Measurements from ENCODE around the gene SERPINA3. TPM values are rescaled to one million over a fixed set of nuclear protein-coding genes. Genes with fewer than 3 reads are reported as not detected.

The SERPINA3 gene
- total and polyA plus RNA-seq, 10 of the 15 experiments (the other 5 are each of a cell fraction or from before 2014, with no cell fraction given): 2.2 TPM; not detected in 9

GRCh38 chr14:94569381-94570001 lies 42.7 kb upstream of the SERPINA3 start:
- Histone ChIP-seq H3K27ac (ENCODE audit: control insufficient read depth, insufficient read depth) (no peak overlapping the region), H3K4me3 (no peak overlapping the region), H3K27me3 (replicated peaks in 1 of 2; ENCODE audit: control insufficient read depth in 2 of 2, insufficient read depth in 2 of 2, low read length in 1 of 2) (no peaks in the 10 kb centered on the region; a peak in 1 of 4 replicates), H3K9ac (ENCODE audit: control insufficient read depth, insufficient read depth, low read length) (no peak overlapping the region), H3K4me1 (ENCODE audit: control insufficient read depth, insufficient read depth, low read length) (no peaks in the 10 kb centered on the region), H3K4me2 (ENCODE audit: control insufficient read depth, insufficient read depth) (no peak overlapping the region), H3K79me2 (ENCODE audit: control insufficient read depth, insufficient read depth, low read length) (no peaks in the 10 kb centered on the region), H3K36me3 (ENCODE audit: control insufficient read depth in 2 of 2, insufficient read depth in 2 of 2, low read length in 1 of 2) (no peaks in the 10 kb centered on the region), H3K9me3 (replicated peaks; ENCODE audit: control insufficient read depth, insufficient read depth, low read length) (no peaks in the 10 kb centered on the region), H2AFZ (ENCODE audit: control insufficient read depth, low read depth, low read length) (no peak overlapping the region), H4K20me1 (ENCODE audit: control insufficient read depth, insufficient read depth) (no peaks in the 10 kb centered on the region)
- FAIRE-seq: no peak
- 42% methylated on average over 19 of the region's 20 CpGs for WGBS (ENCODE audit: insufficient coverage, insufficient replicate concordance, low lambda C conversion rate, missing lambda C conversion rate)
- no peak for ATAC-seq
- CTCF ChIA-PET: no interaction called here
- no peak for DNase-seq (ENCODE audit: low read depth, low spot score)
- RAD21 ChIA-PET (ENCODE audit: unreplicated experiment): no interaction called here
- BruUV-seq (replicated peaks): no TSS peak
- intact Hi-C loops (cut with micrococcal nuclease; ENCODE audit: unreplicated experiment) (no loop called here), in situ Hi-C loops (cut with MboI) (no loop called here)
- SMC1A ChIA-PET (ENCODE audit: uncharacterized antibody, unreplicated experiment): no interaction called here
- POLR2A ChIA-PET: no interaction called here
- TF ChIP-seq NKRF (conservative IDR thresholded peaks at IDR 0.05): no peak
- TF ChIP-seq ATF7 (IDR thresholded peaks at IDR 0.05; ENCODE audit: low read depth): no peak
- TF ChIP-seq BCL11A (IDR thresholded peaks at IDR 0.05; ENCODE audit: low read depth, low read length): no peak
- TF ChIP-seq ZBED1 (IDR thresholded peaks at IDR 0.05; ENCODE audit: borderline replicate concordance): no peak
- no peak for TF ChIP-seq POLR2AphosphoS5 (IDR thresholded peaks at IDR 0.05; ENCODE audit: low read length)
- TF ChIP-seq ZSCAN29 (IDR thresholded peaks at IDR 0.05): no peak
- TF ChIP-seq STAT1 (conservative IDR thresholded peaks at IDR 0.05): no peak
- TF ChIP-seq YBX1 (IDR thresholded peaks at IDR 0.05): no peak
- TF ChIP-seq ZNF592 (IDR thresholded peaks at IDR 0.05): no peak
- TF ChIP-seq CUX1 (IDR thresholded peaks at IDR 0.05; ENCODE audit: insufficient replicate concordance, low read depth, low read length): no peak
- TF ChIP-seq RUNX3 (IDR thresholded peaks at IDR 0.05; ENCODE audit: low read length): no peak
- TF ChIP-seq CBX5 (IDR thresholded peaks at IDR 0.05; ENCODE audit: low read depth): no peak

All from GM12878 (cell line).